Panc1 (cell line): Measurements from ENCODE around the gene TFG. TPM values are rescaled to one million over a fixed set of nuclear protein-coding genes. Genes with fewer than 3 reads are reported as not detected.

Source experiments
- ATAC-seq: fragments of 200-7000 bp; cut with Tn5 transposase; 2 replicates; pipeline ENCODE4 v1.9.1; 2020; ENCODE audit warnings: mild to moderate bottlenecking, moderate library complexity
- BruUV-seq: library from RNA; stranded (reverse); fragments of 400-500 nt; replicated peaks from 2 replicates; lab custom pipeline; 2021; lab: Mats Ljungman, UMichigan
- CTCF ChIA-PET: fragments of 300-600 bp; sonication (Branson Sonifier 250); formaldehyde crosslinking; loops from one replicate; lab custom pipeline; 2022; ENCODE audit warnings: antibody characterized with exemption; lab: Charles Lee
- POLR2A ChIA-PET: fragments of 300-600 bp; sonication (Branson Sonifier 250); formaldehyde crosslinking; loops from one replicate; lab custom pipeline; 2022; ENCODE audit warnings: antibody characterized with exemption; lab: Charles Lee
- DNase-seq: peaks from one replicate; pipeline ENCODE4 v3.0.0-alpha.2; 2010; ENCODE audit warnings: low read depth, low spot score
- H3K27ac ChIP-seq: 2 replicates; pipeline ENCODE4 v1.5.1; 2011; ENCODE audit warnings: mild to moderate bottlenecking, low read length, inconsistent platforms
- H3K27me3 ChIP-seq: fragments of 200-500 bp; sonication (Bioruptor generic); 2 replicates; pipeline ENCODE4 v1.6.0; 2014; ENCODE audit warnings: low read length, inconsistent platforms; ENCODE audit not compliant: control insufficient read depth, insufficient read depth
- H3K36me3 ChIP-seq: fragments of 200-500 bp; sonication (Bioruptor generic); 2 replicates; pipeline ENCODE4 v1.5.1; 2014; ENCODE audit warnings: inconsistent platforms, mild to moderate bottlenecking, low read length, moderate library complexity; ENCODE audit not compliant: control insufficient read depth, insufficient read depth
- H3K4me1 ChIP-seq: 2 replicates; pipeline ENCODE4 v1.5.1; 2011; ENCODE audit warnings: inconsistent platforms, mild to moderate bottlenecking, low read length, moderate library complexity; ENCODE audit not compliant: control insufficient read depth, insufficient read depth
- H3K4me3 ChIP-seq, 2 experiments: 2 replicates each; pipeline ENCODE4 v1.5.1; 2011 to 2012; ENCODE audit warnings: low read depth in 2 of 2, low read length in 2 of 2, mild to moderate bottlenecking in 2 of 2, inconsistent platforms in 1 of 2, moderate library complexity in 1 of 2
- H3K9me3 ChIP-seq: fragments of 200-500 bp; sonication (Bioruptor generic); 2 replicates; pipeline ENCODE4 v1.5.1; 2014; ENCODE audit warnings: low read depth, mild to moderate bottlenecking, inconsistent platforms, low read length, moderate library complexity; ENCODE audit not compliant: control insufficient read depth, insufficient read depth
- POLR2AphosphoS5 ChIP-seq: IDR thresholded peaks from 2 replicates; pipeline ENCODE4 v1.6.1; 2012; ENCODE audit warnings: mild to moderate bottlenecking, low read depth, low read length, moderate library complexity
- REST ChIP-seq, 2 experiments: IDR thresholded peaks; 2 replicates each; pipeline ENCODE4 v1.6.1; 2011 to 2012; ENCODE audit warnings: low read depth in 2 of 2, control low read depth in 1 of 2, low read length in 1 of 2, mild to moderate bottlenecking in 1 of 2, moderate library complexity in 1 of 2; ENCODE audit not compliant: insufficient read depth in 1 of 2
- SIN3A ChIP-seq: IDR thresholded peaks from 2 replicates; pipeline ENCODE4 v1.6.1; 2012; ENCODE audit warnings: low read depth, mild to moderate bottlenecking, low read length, moderate library complexity, borderline replicate concordance; ENCODE audit not compliant: insufficient read depth
- TCF7L2 ChIP-seq: IDR thresholded peaks from 2 replicates; pipeline ENCODE4 v1.6.1; 2011; ENCODE audit warnings: mild to moderate bottlenecking, low read depth, low read length, inconsistent platforms
- in situ Hi-C: cut with HindIII; loops from 2 replicates; pipeline ENCODE4 v1.10.0; 2016; ENCODE audit warnings: low sequenced_read_pairs, low pct_unique_long_range_greater_than_20kb
- intact Hi-C: fragments of 100-400 bp; cut with micrococcal nuclease; formaldehyde crosslinking; loops from one replicate; pipeline ENCODE4 v1.10.0; 2022; ENCODE audit not compliant: unreplicated experiment
- total RNA-seq: library from RNA; stranded (reverse); gene quantifications from one replicate; pipeline ENCODE4 v1.2.1, GENCODE V29; 2021; ENCODE audit not compliant: unreplicated experiment
- TF ChIP-seq, protein P1 (sequence below): fragments of 450-650 bp; IDR thresholded peaks from 2 replicates; pipeline ENCODE4 v1.5.1; 2017; ENCODE audit warnings: mild to moderate bottlenecking

The TFG gene
- total RNA-seq, 1 experiment from 2014 or later: 159 TPM

GRCh38 chr3:100697172-100697571, 12.1 kb upstream of the TFG start:
- CTCF ChIA-PET: no interaction called here
- no peak overlapping the region for H3K4me3 ChIP-seq
- POLR2A ChIA-PET: no interaction called here
- no peak for DNase-seq
- ATAC-seq: no peak
- peaks cover 23% of the 10 kb centered on the region; the same call in 1 of the 2 replicates for H3K27me3 ChIP-seq
- no peaks in the 10 kb centered on the region for H3K36me3 ChIP-seq
- TF ChIP-seq SIN3A (no peak), REST (IDR thresholded peaks at IDR 0.05; ENCODE audit: insufficient read depth in 1 of 2, low read depth in 2 of 2, low read length in 1 of 2) (no peak), POLR2AphosphoS5 (no peak), TCF7L2 (no peak)
- TF ChIP-seq, protein P1, sequence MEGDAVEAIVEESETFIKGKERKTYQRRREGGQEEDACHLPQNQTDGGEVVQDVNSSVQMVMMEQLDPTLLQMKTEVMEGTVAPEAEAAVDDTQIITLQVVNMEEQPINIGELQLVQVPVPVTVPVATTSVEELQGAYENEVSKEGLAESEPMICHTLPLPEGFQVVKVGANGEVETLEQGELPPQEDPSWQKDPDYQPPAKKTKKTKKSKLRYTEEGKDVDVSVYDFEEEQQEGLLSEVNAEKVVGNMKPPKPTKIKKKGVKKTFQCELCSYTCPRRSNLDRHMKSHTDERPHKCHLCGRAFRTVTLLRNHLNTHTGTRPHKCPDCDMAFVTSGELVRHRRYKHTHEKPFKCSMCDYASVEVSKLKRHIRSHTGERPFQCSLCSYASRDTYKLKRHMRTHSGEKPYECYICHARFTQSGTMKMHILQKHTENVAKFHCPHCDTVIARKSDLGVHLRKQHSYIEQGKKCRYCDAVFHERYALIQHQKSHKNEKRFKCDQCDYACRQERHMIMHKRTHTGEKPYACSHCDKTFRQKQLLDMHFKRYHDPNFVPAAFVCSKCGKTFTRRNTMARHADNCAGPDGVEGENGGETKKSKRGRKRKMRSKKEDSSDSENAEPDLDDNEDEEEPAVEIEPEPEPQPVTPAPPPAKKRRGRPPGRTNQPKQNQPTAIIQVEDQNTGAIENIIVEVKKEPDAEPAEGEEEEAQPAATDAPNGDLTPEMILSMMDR: no peak
- BruUV-seq: no TSS peak
- no peaks in the 10 kb centered on the region for H3K9me3 ChIP-seq
- intact Hi-C loops (no loop called here), in situ Hi-C loops (no loop called here)
- no peak overlapping the region for H3K27ac ChIP-seq
- no peaks in the 10 kb centered on the region for H3K4me1 ChIP-seq

DNA sequence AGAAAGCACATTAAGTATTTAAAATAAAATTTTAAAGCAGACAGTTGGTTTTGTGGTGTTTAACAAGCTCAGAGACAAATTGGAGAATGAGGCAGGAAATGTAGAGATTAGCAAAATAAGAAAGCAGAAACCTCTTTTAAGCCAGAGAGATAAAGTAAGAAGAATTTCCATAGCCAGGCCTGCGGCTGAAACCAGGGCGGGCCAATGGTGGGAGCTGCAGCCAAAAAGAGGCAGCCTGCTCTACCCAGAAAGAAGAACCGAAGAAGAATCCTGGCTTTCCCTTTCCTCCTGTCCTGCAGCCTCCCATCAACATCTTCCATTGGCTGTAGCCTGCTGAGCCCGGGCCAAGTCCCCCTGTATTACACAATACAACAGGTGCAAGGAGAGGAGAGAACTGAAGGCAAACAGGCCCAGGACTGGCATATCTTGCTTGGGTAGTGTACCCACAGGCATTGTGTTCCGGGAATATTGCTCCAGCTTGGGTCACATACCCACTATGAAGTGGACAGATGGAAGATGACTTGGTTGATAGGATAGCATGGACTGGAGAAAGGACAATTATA, 11.5 kb upstream of the TFG start:
- DNase-seq: no peak
- H3K27ac ChIP-seq: no peak overlapping the region
- H3K4me3 ChIP-seq: no peak overlapping the region
- ChIA-PET CTCF (no interaction called here), POLR2A (no interaction called here)
- H3K36me3 ChIP-seq: no peaks in the 10 kb centered on the region
- ATAC-seq: no peak
- H3K9me3 ChIP-seq: no peaks in the 10 kb centered on the region
- intact Hi-C loops (no loop called here), in situ Hi-C loops (no loop called here)
- BruUV-seq: no TSS peak
- TF ChIP-seq POLR2AphosphoS5 (no peak), REST (IDR thresholded peaks at IDR 0.05; ENCODE audit: insufficient read depth in 1 of 2, low read depth in 2 of 2, low read length in 1 of 2) (no peak), TCF7L2 (no peak), SIN3A (no peak)
- TF ChIP-seq, protein P1: no peak
- H3K27me3 ChIP-seq: peaks cover 22% of the 10 kb centered on the region; the same call in 1 of the 2 replicates
- H3K4me1 ChIP-seq: no peaks in the 10 kb centered on the region
